DMS153 treated with DMSO at 0.1 percent for 48 hours (cell line): ENCODE measurements around the gene ANAPC7.
"Not testable (repeated sequence)": the region's sequence is repeated elsewhere in the genome, so short reads cannot be mapped to it uniquely, and the experiment has no call there.

Source experiments
- DNase-seq: peaks from one replicate; lab custom pipeline; 2025; ENCODE audit not compliant: unreplicated experiment; lab: John Stamatoyannopoulos, UW

Gene ANAPC7

DNA sequence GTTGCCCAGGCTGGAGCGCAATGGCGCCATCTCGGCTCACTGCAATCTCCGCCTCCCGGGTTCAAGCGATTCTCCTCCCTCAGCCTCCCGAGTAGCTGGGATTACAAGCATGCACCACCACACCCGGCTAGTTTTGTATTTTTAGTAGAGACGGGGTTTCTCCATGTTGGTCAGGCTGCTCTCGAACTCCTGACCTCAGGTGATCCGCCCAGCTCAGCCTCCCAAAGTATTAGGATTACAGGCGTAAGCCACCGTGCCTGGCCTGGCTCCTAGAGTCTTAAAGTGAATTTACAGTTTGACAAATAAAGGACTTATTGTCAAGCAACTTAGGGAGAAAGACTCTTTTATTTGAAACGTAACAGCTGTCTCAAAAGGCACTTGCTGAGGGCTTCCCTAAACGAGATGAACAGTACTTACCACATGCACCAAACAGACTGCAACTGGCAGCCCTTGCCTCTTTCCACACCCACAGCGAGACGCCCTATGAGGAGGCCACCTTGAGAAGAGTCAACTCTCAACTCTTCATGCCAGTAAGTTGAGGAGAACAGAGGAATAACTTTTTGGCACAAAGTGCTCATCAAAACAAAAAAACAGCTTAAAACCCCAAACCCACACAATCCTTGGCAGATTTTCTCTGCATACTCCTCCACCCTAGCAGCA, 25.2 kb downstream of the ANAPC7 start:
- DNase-seq: not testable (repeated sequence)

DNA sequence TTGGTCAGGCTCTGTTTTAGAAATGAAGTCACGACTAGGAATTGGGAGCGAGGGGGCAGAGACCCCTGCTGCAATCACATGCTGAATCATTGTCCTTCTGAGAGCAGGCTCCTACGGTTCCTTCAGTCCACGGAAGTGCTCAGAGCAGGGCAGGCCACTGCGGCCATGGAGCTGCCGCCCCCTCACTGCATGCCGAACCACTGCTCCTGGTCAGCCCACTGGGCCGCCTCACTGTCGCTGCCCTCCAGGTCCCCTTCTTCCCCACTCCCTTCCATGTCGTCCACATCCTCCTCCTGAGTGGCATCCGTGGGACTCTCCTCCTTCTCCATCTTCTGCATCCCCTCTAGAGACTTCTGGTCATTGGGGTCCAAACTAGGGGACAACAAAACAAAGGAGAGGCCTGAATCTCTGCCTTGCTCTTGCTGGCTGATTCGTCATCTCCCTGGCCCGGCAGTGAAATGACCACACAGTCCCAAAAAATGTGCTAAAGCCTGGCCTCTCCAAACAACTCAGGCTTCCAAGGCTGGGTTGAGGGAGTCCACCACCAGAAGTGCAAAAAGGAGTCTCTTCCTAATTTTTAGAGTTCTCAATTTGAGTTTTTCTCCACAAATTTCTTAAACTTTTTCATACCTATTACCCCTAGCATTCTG, 29.4 kb downstream of the ANAPC7 start:
- DNase-seq: no peak

DNA sequence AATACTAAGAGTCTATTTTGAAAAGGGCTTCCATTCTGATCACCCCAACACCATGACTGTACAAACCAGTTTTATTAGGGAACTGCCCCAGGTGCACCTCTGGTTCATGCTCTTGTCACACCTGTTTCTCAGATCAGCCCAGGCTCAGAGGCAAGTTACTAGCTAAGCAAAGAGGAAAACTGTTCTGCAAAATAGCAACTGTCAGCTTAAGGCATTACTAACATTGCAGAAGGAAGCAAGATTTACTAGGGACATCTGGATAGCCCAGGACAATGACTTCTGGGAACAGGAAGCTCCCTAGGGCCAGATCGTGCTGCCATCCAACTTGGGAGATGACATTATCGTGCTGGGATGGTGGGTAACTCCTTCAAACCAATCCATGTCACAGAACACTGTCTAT, 30.1 kb downstream of the ANAPC7 start:
- no peak for DNase-seq

DNA sequence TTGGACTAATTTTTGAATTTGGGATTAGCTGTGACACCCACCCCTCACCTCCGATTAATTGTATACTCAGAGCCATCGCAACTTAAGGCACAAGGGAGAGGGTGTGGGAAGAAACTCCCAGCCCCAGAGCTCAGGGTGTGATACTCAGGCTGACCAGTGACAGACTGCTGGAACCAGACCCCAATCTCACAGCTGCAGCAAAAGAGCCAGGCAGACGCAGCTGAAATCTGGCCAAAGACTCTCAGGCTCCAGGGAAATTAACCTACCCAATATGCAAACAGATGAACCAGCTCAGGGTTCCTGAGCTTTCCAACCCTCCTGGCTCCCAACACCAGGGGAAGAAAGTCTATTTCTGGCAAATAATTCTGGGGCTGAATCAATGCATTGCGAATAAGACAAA, 30.5 kb downstream of the ANAPC7 start:
- no peak for DNase-seq

DNA sequence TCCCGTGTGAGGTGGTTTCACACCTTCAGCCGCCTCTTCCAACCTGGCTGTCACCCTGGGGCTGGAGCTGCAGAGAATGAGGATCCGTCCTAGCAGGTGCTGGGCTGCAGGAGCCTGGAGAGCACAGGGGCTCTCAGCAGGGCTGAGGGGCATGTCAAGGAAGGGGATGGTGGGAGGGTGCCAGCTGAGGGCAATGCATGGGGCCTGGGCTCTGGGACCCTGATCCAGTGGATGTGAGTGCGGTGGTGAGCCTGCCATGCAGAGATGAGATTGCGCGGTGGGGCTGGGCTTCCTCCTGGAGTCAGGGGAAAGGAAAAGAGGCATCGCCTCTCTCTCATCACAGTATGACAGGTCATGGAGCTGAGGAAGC, 31.5 kb downstream of the ANAPC7 start:
- DNase-seq: no peak

DNA sequence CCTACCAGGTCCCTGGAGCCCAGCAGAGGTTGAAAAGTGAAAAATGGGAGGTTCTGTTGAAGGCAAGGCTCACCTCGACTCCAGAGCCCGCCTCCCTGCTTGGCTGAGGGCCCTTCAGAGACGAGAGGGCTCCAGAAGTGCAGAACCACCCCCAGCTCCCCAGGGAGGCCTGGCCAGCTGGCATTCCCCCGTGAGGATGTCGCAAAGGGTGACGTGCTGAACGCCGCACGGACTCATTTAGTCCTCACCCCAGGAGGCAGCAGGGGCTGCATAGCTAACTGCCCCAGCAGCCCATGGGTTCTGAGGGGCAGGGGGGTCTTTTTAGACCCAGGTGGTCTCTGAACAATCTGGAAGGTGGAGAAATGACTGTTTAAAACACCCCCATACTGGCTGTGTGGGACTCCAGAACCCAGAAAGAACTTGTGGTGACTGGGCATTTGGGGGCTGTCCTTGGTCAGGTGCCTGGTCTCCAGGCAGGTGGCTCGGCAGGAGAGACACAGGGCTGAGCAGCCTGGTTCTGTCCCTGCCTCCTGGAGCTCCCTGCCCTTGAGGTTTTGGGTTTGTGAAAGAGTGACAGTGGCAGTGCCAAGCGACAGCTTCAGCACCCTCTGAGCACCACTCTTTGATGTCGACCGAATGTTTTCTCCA, 32.0 kb downstream of the ANAPC7 start:
- peak; percentile 26 for DNase-seq

DNA sequence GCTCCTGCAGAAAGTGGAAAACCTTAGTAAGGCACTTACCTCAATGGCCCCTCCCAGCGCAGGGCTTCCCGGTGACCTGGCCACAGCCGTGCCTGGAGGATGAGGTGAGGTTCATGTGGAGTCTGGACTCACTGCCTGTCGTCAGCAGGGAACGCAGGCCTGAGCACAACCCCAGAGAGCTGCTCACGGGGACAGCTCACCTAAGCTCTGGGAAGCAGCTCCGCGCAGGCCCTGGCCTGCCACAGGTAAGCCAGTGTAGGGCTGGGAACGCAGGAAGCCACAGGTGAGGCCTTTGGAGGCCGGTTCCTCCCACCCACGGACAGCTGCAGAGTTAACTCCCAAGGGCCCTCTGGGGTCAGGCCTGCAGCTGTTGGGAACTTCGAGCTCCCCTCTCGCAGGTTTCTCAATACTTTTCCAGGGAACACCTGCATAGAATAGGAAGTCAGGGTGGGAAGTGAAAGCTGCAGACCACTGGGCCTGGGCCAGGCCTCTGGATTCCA, 32.7 kb downstream of the ANAPC7 start:
- no peak for DNase-seq

DNA sequence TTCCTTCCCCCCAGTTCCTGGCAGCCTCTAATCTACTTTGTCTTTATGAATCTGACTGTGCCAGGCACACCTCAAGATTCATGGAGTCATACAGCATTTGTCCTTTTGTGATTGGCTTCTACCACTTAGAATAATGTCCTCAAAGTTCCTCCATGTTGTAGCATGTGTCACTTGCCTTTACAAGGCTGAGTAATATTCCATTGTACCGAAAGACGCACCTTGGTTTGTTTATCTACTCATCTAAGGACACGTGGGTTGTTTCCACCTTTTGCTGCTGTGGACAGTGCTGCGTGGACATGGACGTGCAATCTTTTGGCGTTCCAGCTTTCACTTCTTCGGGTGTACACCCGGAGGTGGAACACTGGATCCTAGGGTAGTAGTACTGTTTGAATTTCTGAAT, 33.5 kb downstream of the ANAPC7 start:
- no peak for DNase-seq

DNA sequence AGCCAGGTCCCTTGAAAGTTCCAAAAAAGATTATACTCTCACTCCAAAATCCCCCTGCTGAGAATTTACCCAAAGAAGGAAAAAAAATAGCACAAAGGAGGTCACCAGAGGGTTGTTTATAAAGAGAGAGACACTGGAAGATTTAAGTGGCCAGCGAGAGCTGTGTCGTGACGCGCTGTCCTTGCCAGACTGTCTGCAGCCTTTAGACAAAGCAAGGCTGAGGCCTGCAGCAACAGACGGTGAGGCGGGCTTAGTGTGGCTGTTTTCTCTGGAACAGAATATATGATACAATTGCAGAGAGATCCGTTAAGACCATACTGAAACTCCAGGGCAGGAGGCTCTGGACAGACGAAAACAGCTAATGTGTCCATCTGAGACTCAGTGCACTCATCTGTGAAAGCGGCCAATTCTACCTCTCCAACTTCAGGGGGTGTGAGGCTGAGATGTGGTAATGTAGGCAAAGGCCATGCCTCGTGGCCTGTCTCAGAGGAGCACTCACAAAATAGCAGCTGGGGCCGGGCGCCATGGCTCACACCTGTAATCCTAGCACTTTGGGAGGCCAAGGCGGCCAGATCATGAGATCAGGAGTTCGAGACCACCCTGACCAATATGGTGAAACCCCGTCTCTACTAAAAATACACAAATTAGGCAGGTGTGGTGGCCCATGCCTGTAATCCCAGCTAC, 36.2 kb downstream of the ANAPC7 start:
- no peak for DNase-seq

DNA sequence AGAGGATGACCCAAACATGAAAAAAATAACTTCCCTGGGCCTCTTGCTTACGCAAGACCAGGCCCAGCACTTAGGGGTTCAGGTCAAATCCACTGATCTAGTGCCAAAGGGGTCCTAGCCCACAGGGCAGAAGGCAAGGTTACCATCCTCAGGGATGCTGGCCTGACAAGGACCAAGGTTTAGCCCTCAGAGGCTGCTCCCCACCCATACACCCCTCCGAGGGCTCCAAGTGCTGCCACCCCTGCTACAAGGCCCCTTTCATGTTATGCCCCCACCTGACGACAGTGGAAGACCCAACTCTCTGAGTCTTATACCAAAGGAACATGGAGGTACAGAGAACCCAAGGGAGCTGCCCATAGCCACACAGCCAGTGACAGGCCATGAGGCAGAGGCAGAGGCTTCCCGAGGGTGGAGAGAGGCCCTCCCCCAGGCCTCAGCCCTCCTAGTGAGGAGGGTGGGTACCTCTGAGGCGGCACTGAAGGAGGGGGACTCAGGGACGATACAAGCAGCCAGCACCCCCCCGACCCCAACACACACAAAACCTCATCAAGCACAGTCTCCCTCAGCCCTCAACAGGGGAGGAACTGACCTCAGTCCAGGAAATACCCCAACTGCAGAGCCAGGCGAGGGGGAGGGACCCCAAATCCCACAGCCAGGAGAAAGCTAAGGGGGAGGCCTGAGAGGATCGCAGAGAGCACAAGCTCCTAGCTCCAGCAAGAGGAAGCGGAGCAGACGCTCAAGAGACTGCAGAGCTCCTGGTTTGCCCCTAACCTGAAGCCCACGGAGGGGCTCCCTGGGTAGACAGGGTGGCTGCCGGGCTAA, 37.0 kb downstream of the ANAPC7 start:
- DNase-seq: no peak

DNA sequence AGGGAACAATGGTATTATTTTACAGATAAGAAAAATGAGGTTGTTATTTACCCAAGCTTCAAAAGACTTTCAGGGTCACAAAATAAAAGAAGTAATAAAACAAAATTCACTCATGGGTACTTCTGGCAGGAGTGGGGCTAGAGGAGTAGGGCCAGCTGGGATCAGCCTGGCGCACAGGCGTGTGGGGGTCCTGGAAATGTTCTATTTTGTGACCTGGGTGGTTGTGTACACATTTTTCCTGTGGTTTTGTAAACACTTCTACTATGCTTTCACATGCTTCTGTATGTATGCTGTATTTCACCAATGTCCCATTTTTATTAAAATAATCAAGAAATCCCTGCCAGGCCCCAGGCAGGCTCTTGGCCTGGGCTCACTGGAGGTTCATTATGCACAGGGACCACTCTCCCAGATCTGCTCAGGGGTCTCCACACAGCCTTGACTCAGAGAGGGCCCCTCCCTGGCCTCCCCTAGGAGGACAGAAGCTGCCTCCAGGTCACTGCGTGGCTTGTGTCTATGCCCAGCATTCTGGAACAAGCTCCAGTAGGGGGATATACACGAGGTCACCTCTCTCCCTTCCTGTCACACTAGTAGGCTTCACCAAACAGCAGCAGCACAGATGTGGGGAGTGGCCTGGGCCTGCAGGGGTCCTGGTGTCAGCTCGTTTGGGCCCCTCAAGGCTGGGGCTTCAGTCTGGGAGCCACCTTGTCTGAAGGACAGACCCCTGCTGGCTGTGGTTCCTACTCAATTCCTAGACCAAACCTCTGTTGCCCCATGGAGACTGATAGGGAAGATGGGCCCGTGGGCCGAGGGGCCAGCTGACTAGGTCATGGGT, 37.8 kb downstream of the ANAPC7 start:
- DNase-seq: no peak

DNA sequence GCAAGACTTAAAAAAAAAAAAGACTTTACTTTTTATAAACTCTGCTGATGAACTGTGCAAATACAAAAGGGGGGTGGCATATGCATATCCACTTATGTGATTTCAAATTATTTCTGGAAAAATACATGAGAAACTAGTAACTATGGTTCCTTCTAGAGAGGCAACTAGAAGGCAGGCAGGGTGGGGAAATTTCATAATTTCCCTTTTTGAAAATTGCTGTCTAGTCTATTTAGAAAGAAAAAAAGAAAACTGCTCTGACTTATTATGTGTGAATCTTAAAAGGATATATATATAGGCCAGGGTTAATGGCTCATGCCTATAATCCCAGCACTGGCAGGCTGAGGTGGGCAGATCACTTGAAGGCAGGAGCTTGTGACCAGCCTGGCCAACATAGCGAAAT, 42.3 kb downstream of the ANAPC7 start:
- no peak for DNase-seq

DNA sequence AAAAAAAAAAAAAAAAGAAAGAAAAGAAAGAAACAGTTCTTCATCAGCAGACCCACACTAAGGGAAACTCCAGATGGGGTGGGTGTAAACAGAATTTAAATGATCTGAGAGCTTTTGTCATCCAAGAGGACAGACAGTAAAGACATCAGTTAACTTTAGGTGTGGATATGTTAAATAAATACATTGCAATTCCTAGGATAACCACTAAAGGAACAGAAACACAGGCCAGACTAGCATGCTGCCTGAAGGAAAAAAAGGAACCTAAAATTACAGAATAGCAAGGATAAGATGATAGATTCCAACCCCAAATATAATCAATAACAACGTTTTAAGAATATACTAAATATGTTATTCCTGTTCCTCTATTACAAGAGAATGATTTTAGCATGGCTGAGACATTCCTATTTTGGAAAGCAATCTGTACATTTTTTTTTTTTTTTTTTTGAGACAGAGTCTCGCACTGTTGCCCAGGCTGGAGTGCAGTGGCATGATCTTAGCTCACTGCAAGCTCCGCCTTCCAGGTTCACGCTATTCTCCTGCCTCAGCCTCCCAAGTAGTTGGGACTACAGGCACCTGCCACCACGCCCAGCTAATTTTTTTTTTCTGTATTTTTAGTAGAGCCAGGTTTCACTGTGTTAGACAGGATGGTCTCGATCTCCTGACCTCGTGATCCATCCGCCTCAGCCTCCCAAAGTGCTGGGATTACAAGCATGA, 45.0 kb downstream of the ANAPC7 start:
- DNase-seq: not testable (repeated sequence)

DNA sequence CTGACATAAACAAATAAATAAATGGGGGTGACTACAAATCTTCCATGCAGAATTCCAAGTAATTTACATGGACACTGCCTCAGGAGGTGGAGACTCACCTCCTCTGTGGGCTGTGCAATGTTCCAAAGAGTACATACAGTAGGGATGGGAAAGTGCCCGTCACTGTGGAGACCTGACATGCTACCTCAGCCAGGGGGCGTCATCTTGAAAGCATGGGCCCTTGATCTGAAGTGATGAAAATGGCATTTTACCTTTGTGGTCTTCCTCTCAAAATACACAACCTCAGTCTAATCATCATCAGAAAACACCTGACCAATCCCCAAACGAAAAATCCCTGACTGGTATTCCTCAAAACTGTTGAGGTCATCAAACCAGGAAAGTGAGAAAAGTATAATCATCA, 48.4 kb downstream of the ANAPC7 start:
- DNase-seq: no peak

DNA sequence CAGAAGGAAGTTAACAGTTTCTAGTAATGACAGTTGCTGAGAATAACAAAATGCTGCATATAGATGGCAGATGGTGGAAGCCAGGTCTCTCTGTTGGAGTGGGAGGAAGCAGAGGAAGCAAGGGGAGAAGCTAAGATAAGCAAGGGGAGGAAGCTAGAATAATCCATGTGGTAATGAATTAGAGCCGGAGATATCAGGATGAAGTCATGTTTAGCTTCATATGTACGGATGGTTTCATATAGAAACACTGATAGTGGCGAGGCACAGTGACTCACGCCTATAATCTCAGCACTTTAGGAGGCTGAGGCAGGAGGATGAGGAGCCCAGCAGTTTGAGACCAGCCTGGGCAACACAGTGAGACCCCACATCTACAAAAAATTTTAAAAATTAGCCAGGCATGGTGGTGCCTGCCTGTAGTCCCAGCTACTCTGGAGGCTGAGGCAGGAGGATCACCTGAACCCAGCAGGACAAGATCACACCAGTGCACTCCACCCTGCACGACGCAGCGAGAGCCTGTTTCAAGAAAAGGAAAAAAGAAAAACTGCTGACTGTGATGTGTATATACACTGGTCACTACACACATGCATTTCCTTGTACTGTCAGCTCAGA, 49.2 kb downstream of the ANAPC7 start:
- no peak for DNase-seq

DNA sequence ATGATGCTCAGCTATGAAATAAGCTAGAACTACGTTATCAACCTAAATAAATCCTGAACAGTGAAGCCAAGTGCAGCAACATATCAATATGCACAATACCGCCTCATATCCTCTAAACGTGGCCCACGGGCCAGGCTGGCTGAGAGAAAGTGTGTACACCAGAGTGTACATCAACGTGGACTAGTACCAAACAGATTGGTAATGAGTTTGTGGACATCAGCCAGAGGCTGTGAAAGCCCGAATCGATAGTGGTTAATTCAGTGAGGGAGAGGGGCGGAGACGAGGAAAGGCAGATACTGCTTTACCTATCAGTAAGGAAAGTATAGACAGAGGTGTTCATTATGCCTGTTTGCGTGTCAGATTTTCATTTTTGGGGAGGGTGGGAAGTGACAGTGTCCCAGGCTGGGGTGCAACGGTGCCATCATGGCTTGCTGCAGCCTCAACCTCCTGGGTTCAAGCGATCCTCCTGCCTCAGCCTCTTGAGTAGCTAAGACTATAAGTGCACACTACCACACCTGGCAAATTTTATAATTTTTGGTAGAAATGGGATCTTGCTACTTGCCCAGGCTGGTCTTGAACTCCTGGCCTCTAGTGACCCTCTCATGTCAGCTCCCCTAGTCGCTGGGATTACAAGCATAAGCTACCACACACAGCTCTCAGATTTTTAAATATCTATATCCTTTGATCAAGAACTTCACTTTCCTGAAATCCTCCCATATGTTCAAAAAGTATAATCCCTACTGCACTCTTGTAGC, 50.1 kb downstream of the ANAPC7 start:
- DNase-seq: no peak

DNA sequence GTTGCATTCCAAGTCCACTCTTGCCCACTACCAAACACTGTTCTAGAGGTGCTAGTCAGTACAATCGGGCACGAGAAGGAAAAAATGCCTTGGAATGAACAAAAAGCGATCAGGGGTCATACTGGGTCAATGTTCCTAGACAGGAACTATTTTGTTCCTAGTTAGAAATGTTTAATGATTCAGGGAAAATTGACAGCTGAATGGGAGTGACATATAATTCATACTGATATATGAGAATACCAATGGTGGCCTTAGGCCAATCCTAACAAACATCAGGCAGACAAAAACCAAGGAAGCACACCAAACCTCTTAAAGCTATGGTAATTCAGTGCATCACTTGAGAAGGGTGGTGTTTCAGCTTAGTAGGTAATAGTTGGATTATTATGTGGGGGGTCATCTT, 51.1 kb downstream of the ANAPC7 start:
- DNase-seq: no peak

DNA sequence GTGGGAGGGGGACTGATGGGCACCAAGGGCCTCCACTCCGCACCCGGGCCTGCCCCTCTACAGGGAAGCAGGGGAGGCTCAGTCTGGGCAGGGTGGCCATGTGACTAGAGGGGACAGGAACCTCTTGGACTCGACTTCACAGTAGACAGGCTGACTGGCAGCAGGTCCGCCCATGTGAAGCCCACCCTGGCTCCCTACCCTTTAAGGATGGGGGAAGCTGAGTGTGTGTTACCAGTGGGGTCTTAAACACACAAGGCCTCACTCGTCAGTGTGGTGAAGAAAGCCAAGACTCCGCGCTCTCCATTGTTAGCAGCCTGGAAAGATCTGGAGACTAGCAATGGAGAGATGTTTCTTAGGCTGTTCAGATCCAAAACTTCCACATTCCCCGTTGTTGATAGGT, 52.4 kb downstream of the ANAPC7 start:
- DNase-seq: no peak
